Right lobe of liver (tissue), 4 donors: ENCODE measurements around the gene MTHFD1L.

Source experiments
- CTCF ChIP-seq, 4 donors: fragments of 200-600 bp in 3 of 4; fragments of 450-650 bp in 1 of 4; IDR thresholded peaks; one replicate each; pipeline versions ENCODE4 v1.5.1 to v1.8.0; 2016 to 2022; ENCODE audit warnings: antibody characterized with exemption in 4 of 4, mild to moderate bottlenecking in 2 of 4
- POLR2A ChIP-seq: fragments of 450-650 bp; IDR thresholded peaks from one replicate; pipeline ENCODE4 v1.6.1; 2017; ENCODE audit warnings: antibody characterized with exemption, mild to moderate bottlenecking
- donor health status: DM: no; HTN: no; CAD: no.
- donor health status: DM: no; HTN: no; CAD: no.
- donor health status: DM: no; HTN: yes; CAD: no.

- TF ChIP-seq POLR2A (no peak), CTCF (IDR thresholded peaks at IDR 0.05) (no peak)
These were observed 236.6 kb downstream of the MTHFD1L start for GRCh38 chr6:151101816-151102694.
